Pulmonary artery endothelial cell (primary cell): ENCODE results near the gene LYL1. TPM values are rescaled to one million over a fixed set of nuclear protein-coding genes. Genes with fewer than 3 reads are reported as not detected.

Source experiments
- DNase-seq: peaks from one replicate; pipeline ENCODE4 v3.0.0-alpha.2; 2011; ENCODE audit warnings: low read depth, low spot score
- total RNA-seq: library from RNA; depleted of rRNA; stranded (reverse); fragments of >200 nt; gene quantifications from 2 replicates; pipeline ENCODE4 v1.2.3, GENCODE V29; 2014

Gene LYL1
- total RNA-seq, 1 donor from 2014 or later, result 55.5 TPM

DNA sequence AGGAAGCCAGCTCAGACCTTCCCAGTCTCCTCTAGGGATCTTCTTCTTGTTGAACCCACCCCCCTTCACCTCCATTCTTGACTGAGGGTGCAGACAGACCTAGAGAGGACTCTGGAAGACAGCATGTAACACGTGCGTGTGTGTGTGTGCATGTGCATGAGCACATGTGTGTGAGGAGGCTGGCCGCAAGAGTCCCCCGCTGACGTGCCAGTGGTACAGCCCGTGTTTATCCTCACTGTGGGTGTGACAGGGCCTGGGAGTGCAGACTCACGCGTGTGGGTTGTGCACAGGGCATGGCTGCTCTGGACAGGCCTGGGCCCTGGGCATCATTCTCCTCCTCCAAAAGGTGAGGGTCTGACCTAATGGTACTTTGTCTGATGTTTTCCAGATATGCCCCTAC is 26.3 kb downstream of the LYL1 start:
- no peak for DNase-seq

GRCh38 chr19:13074378-13074777 is 28.3 kb downstream of the LYL1 start:
- no peak for DNase-seq

- DNase-seq, result no peak
Measured at GRCh38 chr19:13073263-13073662, 29.4 kb downstream of the LYL1 start.

DNA sequence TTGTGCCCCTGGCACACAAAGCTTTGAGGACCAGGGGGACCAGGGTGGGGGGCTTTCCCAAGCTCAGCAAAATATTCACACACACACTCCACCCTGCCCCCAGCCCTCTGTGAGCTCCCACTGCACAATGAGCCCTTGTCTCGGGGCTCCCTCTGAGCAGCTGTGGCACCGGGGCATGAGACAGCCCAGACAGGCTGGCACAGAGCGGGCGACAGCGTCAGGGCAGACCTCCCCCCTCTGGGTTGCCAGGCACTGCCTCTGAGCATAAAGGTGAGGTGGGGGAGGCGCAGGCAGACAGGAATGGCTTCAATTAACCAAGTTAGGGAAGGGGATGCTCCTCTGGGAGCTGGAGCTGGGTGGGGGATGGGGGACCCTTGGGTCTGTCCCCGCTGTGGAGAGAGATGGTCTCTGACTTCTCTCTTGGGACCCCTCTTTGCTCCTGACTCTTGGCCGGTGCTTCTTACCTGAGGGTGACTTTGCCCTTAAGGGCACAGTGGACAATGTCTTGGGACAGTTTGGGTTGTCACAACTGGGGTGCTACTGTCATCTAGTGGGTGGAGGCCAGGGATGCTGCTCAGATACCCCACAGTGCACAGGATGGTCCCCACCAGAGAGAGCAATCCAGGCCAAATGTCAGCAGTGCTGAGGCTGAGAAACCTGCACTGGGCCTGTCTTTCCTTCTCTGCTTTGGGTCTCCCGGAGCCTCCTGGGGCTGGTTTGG is 30.3 kb downstream of the LYL1 start:
- DNase-seq, result no peak

DNA sequence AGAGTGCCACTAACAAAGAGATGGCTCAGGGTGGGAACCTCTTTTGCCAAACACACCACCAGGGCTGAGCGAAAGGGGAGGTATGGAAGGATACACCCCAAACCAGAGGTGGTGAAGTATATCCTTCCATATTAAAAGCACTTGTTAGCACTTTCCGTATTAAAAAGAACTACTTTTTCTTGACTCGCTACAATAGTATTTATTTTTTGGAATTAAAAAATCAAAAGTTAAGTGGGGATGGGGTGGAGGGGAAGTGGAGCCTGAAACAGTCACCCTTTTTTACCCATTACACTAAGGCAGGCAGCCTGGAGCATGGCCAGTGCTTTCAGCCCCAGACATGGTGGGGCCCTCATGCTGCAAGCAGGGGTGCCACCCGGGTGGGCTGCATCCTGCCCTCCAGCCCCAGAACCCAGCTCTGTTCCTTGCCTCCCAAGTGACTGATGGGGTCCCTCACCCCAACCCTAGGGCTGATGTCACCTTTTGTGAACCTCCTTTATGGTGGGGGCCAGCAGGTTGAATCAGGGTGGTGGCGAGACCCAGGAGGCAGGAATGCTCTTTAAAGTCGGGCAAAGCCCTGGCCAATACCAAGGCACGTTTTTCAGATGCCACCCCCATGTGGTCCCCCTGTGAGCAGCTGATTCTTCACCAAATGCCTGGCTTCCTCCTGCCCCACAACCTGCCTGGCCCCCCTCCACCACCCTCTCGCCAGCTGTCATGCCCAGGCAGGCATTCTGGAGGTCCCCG is 31.0 kb downstream of the LYL1 start:
- no peak for DNase-seq

DNA sequence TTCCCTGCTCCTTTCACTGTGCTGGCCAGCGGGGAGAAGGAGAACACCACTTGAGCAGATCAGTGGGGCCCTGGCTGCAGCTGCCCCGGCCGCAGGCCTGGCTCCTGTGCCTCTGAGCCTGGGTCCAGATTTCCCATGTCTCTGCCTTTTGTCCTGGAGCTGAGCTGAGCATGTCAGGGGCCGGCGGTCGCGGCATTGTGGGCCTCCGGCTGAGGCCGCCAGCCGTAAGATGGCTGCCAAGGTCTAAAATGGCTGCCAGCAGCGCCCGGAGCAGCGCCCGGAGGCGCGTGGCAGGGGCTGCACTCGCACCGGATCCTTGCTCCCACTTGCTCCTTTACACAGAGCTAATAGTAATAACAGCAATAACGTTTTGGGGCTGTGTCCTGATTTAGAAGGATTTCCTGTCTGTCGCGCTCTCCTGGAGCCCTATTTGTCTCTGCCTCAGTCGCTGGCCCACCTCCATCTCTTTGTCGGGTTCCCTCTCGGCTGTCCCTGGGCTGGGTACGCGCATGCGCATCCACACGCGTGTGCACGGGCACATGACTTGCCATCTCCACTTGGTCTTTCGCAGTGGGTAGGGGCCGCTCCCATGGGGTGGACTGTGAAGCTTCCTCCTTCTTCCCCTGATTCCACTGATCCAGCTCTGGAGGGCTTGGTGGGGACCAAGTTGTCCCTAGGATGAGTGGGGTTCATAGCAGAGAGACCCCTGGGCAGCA is 32.1 kb downstream of the LYL1 start:
- DNase-seq, result no peak

DNA sequence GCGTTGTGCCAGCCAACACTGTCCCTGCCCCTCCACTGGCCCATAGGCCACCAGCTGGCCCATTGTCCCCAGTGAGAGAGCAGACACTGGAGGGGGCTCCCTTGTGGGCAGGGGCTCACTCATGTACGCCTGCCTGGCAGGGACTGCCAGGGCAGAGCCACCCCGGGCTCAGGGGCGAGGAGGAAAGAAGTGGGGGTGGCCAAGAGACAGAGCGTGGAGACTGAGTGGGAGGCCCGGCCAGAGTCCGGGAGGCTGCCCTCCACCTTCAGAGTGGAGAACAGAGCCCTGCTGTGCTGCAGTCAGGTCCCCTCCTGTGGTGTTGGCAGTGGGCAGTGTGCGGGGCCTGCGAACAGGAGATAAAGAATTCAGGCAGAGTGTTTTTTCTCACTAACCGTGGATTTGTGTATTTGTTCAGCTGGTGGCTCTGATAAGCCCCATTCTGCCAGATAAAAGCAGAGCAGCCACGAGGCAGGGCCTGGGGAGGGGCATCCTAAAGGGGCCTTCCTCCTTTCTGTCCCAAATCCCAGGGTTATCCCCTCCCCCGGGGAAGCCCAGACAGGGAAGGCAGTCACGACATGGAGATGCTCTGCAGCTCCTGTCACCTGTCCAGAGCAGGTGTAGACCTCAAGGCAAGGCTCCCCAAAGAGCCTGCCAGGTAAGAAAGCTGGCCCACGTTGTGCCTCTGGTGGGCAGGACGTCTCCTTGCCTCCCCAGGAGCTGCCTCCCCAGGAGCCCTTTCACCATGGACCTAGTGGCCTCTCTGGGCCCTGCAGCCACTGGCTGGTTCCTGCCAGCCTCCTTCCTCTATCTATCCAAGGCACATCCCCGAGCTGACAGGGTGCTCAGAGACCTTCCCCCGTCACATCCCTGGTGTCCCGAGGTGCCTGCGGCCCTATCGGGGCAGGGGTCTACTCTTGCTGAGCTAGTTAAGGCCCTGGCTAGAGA is 33.0 kb downstream of the LYL1 start:
- no peak for DNase-seq

DNA sequence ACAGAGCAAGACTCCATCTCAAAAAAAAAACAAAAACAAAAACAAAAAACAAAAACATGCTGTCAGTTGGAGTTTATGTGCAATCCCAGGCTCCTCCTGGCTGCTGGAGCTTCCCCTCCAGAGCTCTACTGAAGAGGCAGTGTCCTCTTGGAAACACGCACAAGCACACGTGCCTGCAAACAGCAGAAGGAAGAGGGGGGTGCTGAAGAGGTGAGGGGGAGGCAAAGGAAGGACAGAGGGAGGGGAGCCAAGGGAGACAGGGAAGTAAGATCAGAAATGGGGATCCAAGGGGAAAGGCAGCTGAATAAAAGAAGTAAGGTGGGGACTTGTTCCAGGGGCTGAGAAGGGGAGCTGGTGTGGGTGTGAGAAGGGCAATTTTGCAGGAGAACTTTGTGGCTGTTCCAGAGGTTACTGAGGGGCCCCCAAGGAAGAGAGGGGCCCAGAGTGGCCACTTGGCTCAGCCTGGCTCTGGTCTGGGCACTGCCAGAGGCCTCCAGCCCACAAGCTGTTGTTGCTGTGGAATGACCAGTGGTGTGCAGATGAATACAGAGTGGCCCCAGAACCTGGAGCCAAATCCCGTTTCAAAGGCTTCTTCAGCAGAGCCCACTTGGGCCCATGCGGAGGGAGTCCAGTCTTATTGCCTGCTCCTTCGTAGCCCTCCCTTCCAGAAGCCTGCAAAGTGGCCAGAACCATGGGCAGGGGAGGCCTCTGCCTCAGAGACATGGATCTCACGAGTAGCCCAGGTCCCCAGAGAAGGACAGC is 34.4 kb downstream of the LYL1 start:
- DNase-seq, result no peak

DNA sequence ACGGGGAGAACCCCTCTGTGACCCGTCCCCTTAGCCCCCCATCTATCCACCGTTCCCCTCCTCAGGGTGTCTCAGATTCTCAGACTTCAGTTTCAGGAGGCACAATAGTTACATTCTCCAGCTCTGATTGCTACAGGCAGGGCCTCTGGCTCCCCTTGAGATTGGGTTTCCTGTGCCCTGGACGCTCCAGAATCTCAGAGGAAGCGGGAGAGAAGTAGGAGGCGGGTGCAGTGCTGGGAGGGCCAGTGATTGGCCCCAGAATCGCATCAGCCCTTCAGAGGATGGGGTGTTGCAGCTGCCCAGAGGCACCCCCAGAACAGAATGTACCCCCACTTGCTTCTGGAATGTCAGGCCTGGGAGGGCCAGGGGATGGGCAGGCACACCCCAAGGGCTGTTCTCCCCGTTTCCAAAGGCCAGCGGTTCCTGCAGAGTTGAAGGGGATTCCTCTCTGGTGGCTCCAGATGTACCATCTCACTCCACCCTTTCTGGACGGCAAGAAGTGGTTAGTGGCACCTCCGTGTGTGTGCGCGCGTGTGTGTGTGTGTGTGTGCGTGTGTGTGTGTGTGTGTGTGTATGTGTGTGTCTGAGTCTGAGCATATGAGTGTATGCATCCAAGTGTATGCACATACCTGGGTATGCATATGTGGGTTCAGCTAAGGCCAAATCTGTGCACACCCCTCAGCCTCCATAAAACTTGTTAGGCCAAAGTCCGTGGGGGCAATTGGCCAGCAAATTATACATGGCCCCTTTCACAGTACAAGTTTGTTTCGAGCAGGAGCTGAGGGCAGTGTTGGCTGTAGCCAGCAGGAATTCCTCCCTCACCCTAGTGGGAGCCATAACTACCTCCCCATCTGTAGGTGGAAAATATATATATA is 35.5 kb downstream of the LYL1 start:
- no peak for DNase-seq

GRCh38 chr19:13066226-13066625 is 36.4 kb downstream of the LYL1 start:
- DNase-seq, result no peak

- no peak for DNase-seq
Measured at GRCh38 chr19:13064092-13064489, 38.6 kb downstream of the LYL1 start.

- no peak for DNase-seq
Measured at GRCh38 chr19:13063461-13064091, 39.1 kb downstream of the LYL1 start.

DNA sequence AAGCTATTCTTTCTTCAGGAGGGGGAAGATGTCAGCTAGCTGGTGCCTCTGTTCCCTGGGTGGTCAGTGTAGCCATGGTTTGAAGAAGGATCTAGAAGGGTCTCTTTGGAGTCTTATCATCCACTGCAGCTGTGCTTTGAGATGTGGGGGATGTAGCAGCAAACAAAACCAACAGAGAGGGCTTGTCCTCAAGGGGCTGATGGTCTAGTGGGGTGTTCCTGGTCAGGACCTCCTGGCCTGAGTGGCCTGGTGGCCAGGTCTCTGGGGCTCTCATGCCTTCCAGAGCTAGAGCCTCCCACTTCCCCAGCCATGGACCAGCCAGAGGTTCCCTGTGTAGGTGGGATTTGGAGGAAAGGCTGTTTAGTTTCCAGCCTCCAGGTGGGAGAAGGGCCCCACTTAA is 40.3 kb downstream of the LYL1 start:
- no peak for DNase-seq

DNA sequence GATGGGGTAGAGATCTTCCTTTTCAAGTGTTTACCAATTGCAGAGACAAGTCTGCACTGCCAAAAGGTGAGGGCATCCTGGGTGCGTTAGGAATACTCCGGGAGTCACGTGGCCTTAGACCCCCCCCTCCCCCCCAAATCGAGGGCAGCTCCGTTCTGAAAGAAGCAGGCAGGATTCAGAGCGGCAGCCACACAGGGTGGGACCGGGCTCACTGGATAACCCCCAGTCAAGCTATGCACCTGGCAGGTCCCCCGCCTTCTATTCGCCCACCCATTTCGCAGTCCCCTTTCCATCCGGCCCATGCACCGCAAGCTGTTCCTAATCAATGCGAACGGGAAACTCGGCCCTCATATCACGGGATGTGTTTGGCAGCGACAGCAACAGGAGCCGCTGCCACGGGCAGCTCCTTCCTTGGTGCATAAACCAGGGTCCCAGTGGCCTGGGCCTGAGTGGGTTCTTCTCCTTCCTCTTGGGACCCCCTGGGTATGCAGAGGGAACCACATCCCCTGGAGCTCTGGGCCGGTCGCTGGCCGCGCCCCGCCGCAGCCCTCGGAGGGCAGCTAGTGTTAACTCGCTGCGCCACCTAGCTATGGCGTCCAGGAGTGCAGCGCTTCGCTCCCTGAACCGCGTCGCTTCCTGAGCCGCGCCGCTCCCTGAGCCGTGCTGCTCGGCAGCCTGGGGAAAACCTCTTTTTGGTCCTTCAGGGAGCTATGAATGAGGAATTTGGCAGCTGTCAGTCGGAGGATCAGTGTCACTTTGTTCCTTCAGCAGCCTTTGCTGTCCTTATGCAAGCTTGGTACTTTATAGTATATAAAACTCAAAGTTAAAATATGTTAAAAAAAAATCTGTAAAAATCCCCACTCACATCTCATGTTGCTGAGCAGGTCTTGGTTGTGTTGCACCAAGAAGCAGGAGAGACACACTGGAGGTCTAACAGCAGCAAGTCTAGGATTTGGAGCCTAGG is 41.4 kb downstream of the LYL1 start:
- no peak for DNase-seq

DNA sequence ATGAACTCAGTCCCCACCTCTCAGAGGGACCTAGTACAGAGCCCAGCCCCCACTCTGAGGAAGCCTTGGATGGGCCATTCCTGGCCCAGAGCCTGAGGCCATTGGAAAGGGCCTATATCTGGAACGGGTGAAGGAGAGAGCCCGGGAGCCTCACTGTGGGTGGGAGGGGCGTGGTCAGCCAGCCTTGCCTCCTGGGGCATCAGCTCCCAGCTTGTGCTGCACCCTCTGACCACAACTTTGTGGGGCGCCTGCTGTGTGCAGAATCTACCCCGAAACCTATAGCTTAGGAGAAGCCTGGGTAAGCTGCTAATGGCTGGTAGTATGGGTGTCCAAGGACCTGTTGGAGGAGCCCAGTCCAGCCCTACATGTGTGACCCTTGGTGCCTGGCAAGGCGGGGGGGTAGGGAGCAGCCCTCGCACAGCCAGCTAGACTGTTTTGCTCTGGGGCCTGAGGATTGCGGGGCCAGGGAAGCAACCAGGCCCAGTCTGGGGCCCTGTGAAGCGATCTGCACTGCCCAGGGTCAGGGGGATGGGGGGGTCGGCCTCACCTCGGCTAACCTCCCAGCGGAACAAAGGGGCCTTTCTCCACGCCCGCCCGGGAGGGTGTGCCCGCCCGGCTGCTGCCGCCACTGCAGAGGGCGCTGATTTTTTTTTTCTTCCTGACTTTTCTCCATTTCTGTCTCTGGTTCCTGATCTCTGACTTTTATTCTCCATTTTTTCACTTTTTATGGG is 42.3 kb downstream of the LYL1 start:
- no peak for DNase-seq

DNA sequence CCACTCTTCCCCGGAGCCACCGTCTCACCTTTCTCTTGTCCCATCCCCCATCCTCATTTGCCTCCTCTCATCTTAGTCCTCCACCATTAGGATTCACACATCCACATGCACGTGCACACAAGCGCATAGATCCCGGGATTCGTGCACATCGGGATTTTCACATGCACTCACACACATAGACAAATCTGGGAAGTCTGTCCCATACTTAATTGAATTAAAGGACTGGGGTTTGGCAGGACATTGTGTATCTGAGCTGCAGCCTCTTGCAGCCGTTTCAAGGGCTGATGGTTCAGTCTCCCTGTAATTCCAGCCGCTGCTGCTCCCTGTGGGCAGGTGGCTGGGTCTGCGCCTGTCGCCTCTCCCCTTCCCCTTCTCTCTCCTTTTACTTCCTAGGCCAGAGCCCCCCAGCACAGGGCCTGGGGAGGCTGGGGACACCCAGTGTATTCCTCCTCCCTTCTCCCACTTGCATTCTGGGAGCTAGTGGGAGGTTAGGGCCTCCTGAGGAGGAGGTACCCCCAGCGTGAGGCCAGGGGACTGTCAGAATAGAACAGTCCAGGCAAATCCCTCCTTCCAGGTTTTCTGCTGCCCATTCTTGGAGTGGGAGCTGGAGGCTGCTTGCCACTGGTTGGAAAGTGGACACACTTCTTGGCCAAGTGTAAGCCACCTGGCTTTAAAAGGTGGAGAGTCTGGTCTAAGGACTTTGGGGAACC is 43.6 kb downstream of the LYL1 start:
- DNase-seq, result no peak

DNA sequence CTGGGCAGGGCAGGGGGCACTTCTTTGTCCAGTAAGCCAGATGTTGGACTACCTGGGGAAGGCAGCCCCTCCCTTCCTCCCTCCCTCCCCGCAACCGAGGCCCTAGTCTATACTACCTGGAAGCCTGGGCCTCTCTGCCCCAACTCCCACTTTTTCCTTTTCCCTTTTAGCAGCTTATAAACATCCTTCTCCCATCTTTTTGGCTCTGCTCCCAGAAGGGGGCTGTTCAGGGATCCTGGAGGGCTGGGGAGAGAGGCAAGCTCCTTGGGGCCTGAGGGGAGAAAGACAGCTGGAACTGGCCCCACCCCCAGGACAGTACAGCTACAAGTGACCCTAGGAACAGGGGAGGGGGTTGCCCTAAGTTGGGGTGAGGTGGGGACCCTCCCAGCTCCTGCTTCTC is 44.9 kb downstream of the LYL1 start:
- DNase-seq, result no peak
